PC-9 (cell line): ENCODE data around the gene GPR142. TPM values are rescaled to one million over a fixed set of nuclear protein-coding genes. Genes with fewer than 3 reads are reported as not detected.
A peak's percentile ranks its signal among the peaks of the same experiment; 100 is the strongest.

Source experiments
- BruUV-seq: library from RNA; stranded (reverse); fragments of 400-500 nt; replicated peaks from 2 replicates; lab custom pipeline; 2021; lab: Mats Ljungman, UMichigan
- CTCF ChIA-PET: fragments of 300-600 bp; sonication (Branson Sonifier 250); formaldehyde crosslinking; loops from one replicate; lab custom pipeline; 2022; ENCODE audit warnings: antibody characterized with exemption; lab: Charles Lee
- POLR2A ChIA-PET: fragments of 300-600 bp; sonication (Branson Sonifier 250); formaldehyde crosslinking; loops from one replicate; lab custom pipeline; 2022; ENCODE audit warnings: antibody characterized with exemption; ENCODE audit not compliant: unreplicated experiment; lab: Charles Lee
- DNase-seq, 2 experiments: peaks; one replicate each; pipeline versions ENCODE4 v3.0.0 to v3.0.0-alpha.2; 2015 to 2022; ENCODE audit warnings: mixed read lengths in 1 of 2
- H2AFZ ChIP-seq: fragments of 200-600 bp; sonication (generic); 2 replicates; pipeline ENCODE4 v1.8.1; 2017; ENCODE audit warnings: antibody characterized with exemption
- H3F3A ChIP-seq: fragments of 200-600 bp; sonication (generic); 2 replicates; pipeline ENCODE4 v1.8.1; 2017; ENCODE audit warnings: antibody characterized with exemption, mild to moderate bottlenecking, low read depth; ENCODE audit not compliant: insufficient read depth
- H3K27ac ChIP-seq: fragments of 200-600 bp; sonication (generic); 2 replicates; pipeline ENCODE4 v1.6.1; 2016; ENCODE audit warnings: mixed run types
- H3K27me3 ChIP-seq: fragments of 200-600 bp; sonication (generic); 2 replicates; pipeline ENCODE4 v1.6.1; 2016; ENCODE audit warnings: low read depth, mixed run types; ENCODE audit not compliant: insufficient read depth
- H3K36me3 ChIP-seq: fragments of 200-600 bp; sonication (generic); 2 replicates; pipeline ENCODE4 v1.6.1; 2016; ENCODE audit warnings: low read depth, mixed run types
- H3K4me1 ChIP-seq: fragments of 200-600 bp; sonication (generic); replicated peaks from 2 replicates; pipeline ENCODE4 v1.6.1; 2016; ENCODE audit warnings: mixed run types; ENCODE audit not compliant: insufficient read depth
- H3K4me2 ChIP-seq: fragments of 200-600 bp; sonication (generic); 2 replicates; pipeline ENCODE4 v1.6.1; 2017; ENCODE audit warnings: mixed run types
- H3K4me3 ChIP-seq: fragments of 200-600 bp; sonication (generic); 2 replicates; pipeline ENCODE4 v1.6.1; 2016; ENCODE audit warnings: mixed run types
- H3K79me2 ChIP-seq: fragments of 200-600 bp; sonication (generic); 2 replicates; pipeline ENCODE4 v1.6.1; 2017; ENCODE audit warnings: low read depth, mixed run types
- H3K9me2 ChIP-seq: fragments of 200-600 bp; sonication (generic); 2 replicates; pipeline ENCODE4 v1.8.1; 2017; ENCODE audit warnings: mild to moderate bottlenecking; ENCODE audit not compliant: insufficient read depth
- H3K9me3 ChIP-seq: fragments of 200-600 bp; sonication (generic); 2 replicates; pipeline ENCODE4 v1.8.1; 2016; ENCODE audit warnings: low read depth; ENCODE audit not compliant: insufficient read depth
- H4K20me1 ChIP-seq: fragments of 200-600 bp; sonication (generic); 2 replicates; pipeline ENCODE4 v1.8.1; 2017; ENCODE audit not compliant: insufficient read depth
- EZH2 ChIP-seq: fragments of 200-600 bp; sonication (generic); IDR thresholded peaks from 2 replicates; pipeline ENCODE4 v1.8.0; 2017; ENCODE audit warnings: antibody characterized with exemption, low read depth
- intact Hi-C: fragments of 100-400 bp; cut with micrococcal nuclease; formaldehyde crosslinking; loops from one replicate; pipeline ENCODE4 v1.10.0; 2022; ENCODE audit not compliant: unreplicated experiment
- total RNA-seq: library from RNA; stranded (reverse); gene quantifications from 2 replicates; pipeline ENCODE4 v1.2.3, GENCODE V29; 2021
- TF ChIP-seq, protein P1 (sequence below): fragments of 200-600 bp; sonication (generic); conservative IDR thresholded peaks from 2 replicates; pipeline ENCODE4 v1.6.1; 2017; ENCODE audit warnings: mixed run types, antibody characterized with exemption, mild to moderate bottlenecking, moderate library complexity

The GPR142 gene
- total RNA-seq, 1 experiment from 2014 or later = not detected

DNA sequence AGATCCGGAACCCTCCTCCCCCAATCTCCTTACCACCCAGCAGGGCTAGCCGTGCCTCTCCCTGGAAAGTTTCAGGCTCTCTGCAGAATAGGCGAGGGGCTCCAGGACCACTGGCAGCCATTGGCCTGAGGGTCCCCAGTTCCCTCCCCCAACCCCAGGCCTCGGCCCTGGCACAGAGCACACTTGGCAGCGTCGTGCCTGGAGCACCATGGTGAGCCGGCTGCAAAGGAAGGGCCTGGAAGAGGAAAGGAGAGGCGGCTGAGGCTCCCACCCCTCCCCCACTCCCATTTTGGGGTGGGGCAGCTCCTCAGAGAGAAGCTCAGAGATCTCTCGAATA lies 5.3 kb upstream of the GPR142 start:
- Histone ChIP-seq H3K4me3 (no peak overlapping the region), H3K9me2 (no peaks in the 10 kb centered on the region), H3K9me3 (no peaks in the 10 kb centered on the region), H4K20me1 (no peaks in the 10 kb centered on the region), H3F3A (no peaks in the 10 kb centered on the region), H2AFZ (no peak overlapping the region), H3K79me2 (no peaks in the 10 kb centered on the region), H3K27me3 (peaks cover 76% of the 10 kb centered on the region), H3K36me3 (no peaks in the 10 kb centered on the region), H3K4me2 (no peak overlapping the region), H3K4me1 (no peaks in the 10 kb centered on the region), H3K27ac (no peak overlapping the region)
- no peak for DNase-seq
- no TSS peak for BruUV-seq
- intact Hi-C loops = loop anchor here (5.0 kb wide), 1 partner anchor 60 kb away; no protein-coding TSS in a partner anchor
- POLR2A ChIA-PET = no interaction called here
- CTCF ChIA-PET = no interaction called here
- TF ChIP-seq, protein P1, sequence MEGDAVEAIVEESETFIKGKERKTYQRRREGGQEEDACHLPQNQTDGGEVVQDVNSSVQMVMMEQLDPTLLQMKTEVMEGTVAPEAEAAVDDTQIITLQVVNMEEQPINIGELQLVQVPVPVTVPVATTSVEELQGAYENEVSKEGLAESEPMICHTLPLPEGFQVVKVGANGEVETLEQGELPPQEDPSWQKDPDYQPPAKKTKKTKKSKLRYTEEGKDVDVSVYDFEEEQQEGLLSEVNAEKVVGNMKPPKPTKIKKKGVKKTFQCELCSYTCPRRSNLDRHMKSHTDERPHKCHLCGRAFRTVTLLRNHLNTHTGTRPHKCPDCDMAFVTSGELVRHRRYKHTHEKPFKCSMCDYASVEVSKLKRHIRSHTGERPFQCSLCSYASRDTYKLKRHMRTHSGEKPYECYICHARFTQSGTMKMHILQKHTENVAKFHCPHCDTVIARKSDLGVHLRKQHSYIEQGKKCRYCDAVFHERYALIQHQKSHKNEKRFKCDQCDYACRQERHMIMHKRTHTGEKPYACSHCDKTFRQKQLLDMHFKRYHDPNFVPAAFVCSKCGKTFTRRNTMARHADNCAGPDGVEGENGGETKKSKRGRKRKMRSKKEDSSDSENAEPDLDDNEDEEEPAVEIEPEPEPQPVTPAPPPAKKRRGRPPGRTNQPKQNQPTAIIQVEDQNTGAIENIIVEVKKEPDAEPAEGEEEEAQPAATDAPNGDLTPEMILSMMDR = no peak
- TF ChIP-seq EZH2 = no peak

GRCh38 chr17:74362810-74363498 lies 4.4 kb upstream of the GPR142 start:
- POLR2A ChIA-PET = no interaction called here
- H4K20me1 ChIP-seq = no peaks in the 10 kb centered on the region
- no peak overlapping the region for H3K4me3 ChIP-seq
- no peak overlapping the region for H3K4me2 ChIP-seq
- TF ChIP-seq, protein P1 = no peak
- TF ChIP-seq EZH2 = no peak
- intact Hi-C loops = loop anchor here (5.0 kb wide), 1 partner anchor 61 kb away; no protein-coding TSS in a partner anchor
- no peaks in the 10 kb centered on the region for H3K79me2 ChIP-seq
- H3K27me3 ChIP-seq = peaks cover 83% of the 10 kb centered on the region
- H3F3A ChIP-seq = no peaks in the 10 kb centered on the region
- H2AFZ ChIP-seq = no peak overlapping the region
- H3K27ac ChIP-seq = no peak overlapping the region
- H3K9me2 ChIP-seq = no peaks in the 10 kb centered on the region
- H3K4me1 ChIP-seq = no peaks in the 10 kb centered on the region
- no peak for DNase-seq
- no peaks in the 10 kb centered on the region for H3K36me3 ChIP-seq
- no peaks in the 10 kb centered on the region for H3K9me3 ChIP-seq
- no TSS peak for BruUV-seq
- CTCF ChIA-PET = interaction anchor here (0.7 kb wide), 1 partner anchor 15 kb away, joined by 3 read pairs; no protein-coding TSS in a partner anchor

GRCh38 chr17:74368341-74369081 lies 1.2 kb downstream of the GPR142 start:
- DNase-seq = peak in 1 of 2 experiments; percentile 60
- intact Hi-C loops = loop anchor here (2.0 to 5.0 kb wide), 3 partner anchors 124 to 499 kb away; partner anchors contain the start of gene TTYH2
- no peak for TF ChIP-seq EZH2
- TF ChIP-seq, protein P1 = peak; percentile 97

More at GRCh38 chr17:74368341-74369081, 1.2 kb downstream of the GPR142 start:
- Histone ChIP-seq H3K9me2 (no peaks in the 10 kb centered on the region), H3K4me1 (no peaks in the 10 kb centered on the region), H3K79me2 (no peaks in the 10 kb centered on the region), H3K27ac (no peak overlapping the region), H3F3A (no peaks in the 10 kb centered on the region), H3K4me2 (no peak overlapping the region), H2AFZ (no peak overlapping the region), H3K27me3 (peaks cover 80% of the 10 kb centered on the region), H3K36me3 (no peaks in the 10 kb centered on the region), H4K20me1 (no peaks in the 10 kb centered on the region), H3K9me3 (no peaks in the 10 kb centered on the region), H3K4me3 (no peak overlapping the region)
- BruUV-seq = no TSS peak
- CTCF ChIA-PET = interaction anchor here (0.5 to 1.9 kb wide), 8 partner anchors 9 to 595 kb away, joined by 3 to 7 read pairs (median 4); no protein-coding TSS in a partner anchor
- POLR2A ChIA-PET = interaction anchor here (0.7 kb wide), 1 partner anchor 175 kb away, joined by 7 read pairs; no protein-coding TSS in a partner anchor
